GM19328 (cell line): ENCODE data around the gene SLC4A2.
"Not testable (repeated sequence)": the region's sequence is repeated elsewhere in the genome, so short reads cannot be mapped to it uniquely, and the experiment has no call there.

Experiments
- ATAC-seq: cut with Tn5 transposase; IDR thresholded peaks from one replicate; pipeline ENCODE4 v1.9.1; 2021; ENCODE audit warnings: mild to moderate bottlenecking, moderate library complexity; ENCODE audit not compliant: unreplicated experiment

The SLC4A2 gene

GRCh38 chr7:151059367-151060112, at the start of gene SLC4A2:
TSS of gene SLC4A2 (plus strand) at chr7:151059589. CDS start at chr7:151061988, 2,399 bp downstream.
- no peak for ATAC-seq

- no peak for ATAC-seq
Observed at GRCh38 chr7:151010037-151010306, 49.4 kb upstream of the SLC4A2 start.

- ATAC-seq, result no peak
Observed at GRCh38 chr7:151010307-151011096, 48.9 kb upstream of the SLC4A2 start.

- ATAC-seq, result no peak
Observed at GRCh38 chr7:151011097-151011409, 48.3 kb upstream of the SLC4A2 start.

GRCh38 chr7:151011616-151012015, 47.8 kb upstream of the SLC4A2 start:
- ATAC-seq, result not testable (repeated sequence)

- no peak for ATAC-seq
Observed at GRCh38 chr7:151012031-151012692, 47.2 kb upstream of the SLC4A2 start.

GRCh38 chr7:151012911-151013347, 46.5 kb upstream of the SLC4A2 start:
- ATAC-seq, result no peak

- no peak for ATAC-seq
Observed at GRCh38 chr7:151013356-151013732, 46.0 kb upstream of the SLC4A2 start.

GRCh38 chr7:151013733-151014497, 45.5 kb upstream of the SLC4A2 start:
- no peak for ATAC-seq

- no peak for ATAC-seq
Observed at GRCh38 chr7:151014950-151015349, 44.4 kb upstream of the SLC4A2 start.

GRCh38 chr7:151015967-151016366, 43.4 kb upstream of the SLC4A2 start:
- no peak for ATAC-seq

- ATAC-seq, result no peak
Observed at GRCh38 chr7:151016505-151016904, 42.9 kb upstream of the SLC4A2 start.

GRCh38 chr7:151016942-151017341, 42.4 kb upstream of the SLC4A2 start:
- ATAC-seq, result no peak

GRCh38 chr7:151017370-151017952, 41.9 kb upstream of the SLC4A2 start:
- no peak for ATAC-seq

- no peak for ATAC-seq
Observed at GRCh38 chr7:151017953-151018420, 41.4 kb upstream of the SLC4A2 start.

- no peak for ATAC-seq
Observed at GRCh38 chr7:151018421-151019129, 40.8 kb upstream of the SLC4A2 start.

- no peak for ATAC-seq
Observed at GRCh38 chr7:151019130-151019447, 40.3 kb upstream of the SLC4A2 start.

- ATAC-seq, result no peak
Observed at GRCh38 chr7:151020231-151020630, 39.2 kb upstream of the SLC4A2 start.

GRCh38 chr7:151023232-151023631, 36.2 kb upstream of the SLC4A2 start:
- ATAC-seq, result no peak

- no peak for ATAC-seq
Observed at GRCh38 chr7:151024435-151025056, 34.8 kb upstream of the SLC4A2 start, which contains the start of gene ATG9B. TSS of gene ATG9B (minus strand) at chr7:151024494. CDS start at chr7:151024423, 71 bp downstream.
